ENCODE measurements around the gene NIPA2. TPM values are rescaled to one million over a fixed set of nuclear protein-coding genes. Genes with fewer than 3 reads are reported as not detected.
A peak's percentile ranks its signal among the peaks of the same experiment; 100 is the strongest.

NIPA2 gene
- total and polyA plus RNA-seq, 3 donors from 2014 or later, result 31.4 to 47.1 (median 33.9) TPM

DNA sequence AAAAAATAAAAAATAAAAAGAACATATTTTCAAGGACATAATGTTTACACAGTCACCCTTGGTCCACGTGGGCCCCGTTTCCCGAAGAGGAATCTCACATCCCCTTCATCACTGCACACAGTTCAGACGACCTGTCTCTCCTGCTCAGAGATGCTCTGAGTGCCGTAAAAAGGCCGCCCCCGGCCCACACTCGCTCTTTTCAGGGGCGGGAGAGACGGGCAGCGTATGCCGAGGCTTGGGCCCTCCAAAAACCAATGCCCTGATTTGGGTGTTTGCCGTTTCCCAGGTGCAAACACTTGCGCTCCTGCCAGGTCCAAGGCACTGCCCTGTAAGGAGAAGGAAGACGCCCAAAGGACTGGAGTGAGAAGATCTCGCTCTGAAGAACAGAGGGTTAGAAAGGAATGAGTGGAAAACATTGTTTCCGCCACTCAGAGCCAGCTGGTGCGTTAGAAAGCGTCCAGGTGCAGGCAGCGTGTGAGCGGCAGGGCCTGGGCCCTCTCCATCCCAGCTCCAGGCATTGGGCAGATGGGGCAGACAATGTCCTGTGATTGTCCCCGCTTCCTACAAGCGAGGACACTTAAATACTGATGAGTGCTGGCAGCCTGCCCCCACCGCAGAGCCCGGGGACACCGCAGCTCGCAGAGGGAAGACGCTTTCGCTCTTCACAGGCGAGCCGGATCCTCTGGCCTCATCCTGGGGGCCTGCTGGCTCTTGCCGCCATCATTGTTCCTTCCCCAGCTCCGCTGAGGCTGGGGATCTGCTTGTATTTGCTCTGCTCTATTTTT lies 53.2 kb downstream of the NIPA2 start:
- WGBS, 2 donors, result 88 to 93% methylated on average over 33 of the region's 33 CpGs
- DNase-seq, result no peak
- intact Hi-C loops (cut with DNase I; ENCODE audit: low total_unique reads), result no loop called here
- H3K4me3 ChIP-seq, result no peak overlapping the region
- H3K4me1 ChIP-seq, result no peaks in the 10 kb centered on the region
- no peaks in the 10 kb centered on the region for H3K36me3 ChIP-seq (ENCODE audit: low read depth, missing control alignments)
- H3K9me3 ChIP-seq, result no peaks in the 10 kb centered on the region
- no peaks in the 10 kb centered on the region for H3K27me3 ChIP-seq
- TF ChIP-seq POLR2A (IDR thresholded peaks at IDR 0.05), result no peak
- TF ChIP-seq, protein P1, sequence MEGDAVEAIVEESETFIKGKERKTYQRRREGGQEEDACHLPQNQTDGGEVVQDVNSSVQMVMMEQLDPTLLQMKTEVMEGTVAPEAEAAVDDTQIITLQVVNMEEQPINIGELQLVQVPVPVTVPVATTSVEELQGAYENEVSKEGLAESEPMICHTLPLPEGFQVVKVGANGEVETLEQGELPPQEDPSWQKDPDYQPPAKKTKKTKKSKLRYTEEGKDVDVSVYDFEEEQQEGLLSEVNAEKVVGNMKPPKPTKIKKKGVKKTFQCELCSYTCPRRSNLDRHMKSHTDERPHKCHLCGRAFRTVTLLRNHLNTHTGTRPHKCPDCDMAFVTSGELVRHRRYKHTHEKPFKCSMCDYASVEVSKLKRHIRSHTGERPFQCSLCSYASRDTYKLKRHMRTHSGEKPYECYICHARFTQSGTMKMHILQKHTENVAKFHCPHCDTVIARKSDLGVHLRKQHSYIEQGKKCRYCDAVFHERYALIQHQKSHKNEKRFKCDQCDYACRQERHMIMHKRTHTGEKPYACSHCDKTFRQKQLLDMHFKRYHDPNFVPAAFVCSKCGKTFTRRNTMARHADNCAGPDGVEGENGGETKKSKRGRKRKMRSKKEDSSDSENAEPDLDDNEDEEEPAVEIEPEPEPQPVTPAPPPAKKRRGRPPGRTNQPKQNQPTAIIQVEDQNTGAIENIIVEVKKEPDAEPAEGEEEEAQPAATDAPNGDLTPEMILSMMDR (IDR thresholded peaks at IDR 0.05), result no peak
- peak overlapping the region in 1 of 2 donors; percentile 44 for H3K27ac ChIP-seq

DNA sequence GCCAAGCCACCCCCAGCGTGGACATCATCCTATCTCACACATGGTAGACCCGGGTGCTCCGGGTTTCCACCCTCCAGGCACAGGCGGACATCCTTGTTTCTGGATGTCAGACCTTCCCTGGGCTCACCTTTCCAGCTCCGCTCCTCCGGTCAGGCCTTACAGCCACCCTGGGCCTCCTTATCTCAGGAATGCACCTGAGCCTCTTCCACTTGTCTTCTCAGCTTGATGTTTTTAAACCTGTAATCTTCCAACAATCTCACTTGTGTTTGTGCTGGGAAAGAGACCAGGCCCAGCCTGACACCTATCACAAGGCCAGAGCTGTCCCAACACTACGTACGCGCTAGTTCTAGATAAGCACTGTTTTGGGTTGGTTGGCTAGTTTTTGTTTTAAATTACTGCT lies 53.9 kb downstream of the NIPA2 start:
- 68 to 78% methylated on average over 9 of the region's 9 CpGs for WGBS, 2 donors
- no peaks in the 10 kb centered on the region for H3K27me3 ChIP-seq
- H3K36me3 ChIP-seq (ENCODE audit: low read depth, missing control alignments), result no peaks in the 10 kb centered on the region
- no peaks in the 10 kb centered on the region for H3K9me3 ChIP-seq
- peak overlapping the region in 1 of 2 donors; percentile 44 for H3K27ac ChIP-seq
- no peak overlapping the region for H3K4me3 ChIP-seq
- intact Hi-C loops (cut with DNase I; ENCODE audit: low total_unique reads), result no loop called here
- DNase-seq, result peak; percentile 34
- TF ChIP-seq, protein P1 (IDR thresholded peaks at IDR 0.05), result no peak
- no peak for TF ChIP-seq POLR2A (IDR thresholded peaks at IDR 0.05)
- H3K4me1 ChIP-seq, result no peaks in the 10 kb centered on the region

GRCh38 chr15:22893081-22893480 lies 54.6 kb downstream of the NIPA2 start:
- TF ChIP-seq POLR2A (IDR thresholded peaks at IDR 0.05), result no peak
- TF ChIP-seq, protein P1 (IDR thresholded peaks at IDR 0.05), result no peak
- DNase-seq, result no peak
- no peak overlapping the region for H3K27ac ChIP-seq
- intact Hi-C loops (cut with DNase I; ENCODE audit: low total_unique reads), result no loop called here
- H3K4me3 ChIP-seq, result no peak overlapping the region
- 93 to 94% methylated on average over 17 of the region's 17 CpGs for WGBS, 2 donors
- no peaks in the 10 kb centered on the region for H3K4me1 ChIP-seq
- H3K9me3 ChIP-seq, result no peaks in the 10 kb centered on the region
- no peaks in the 10 kb centered on the region for H3K36me3 ChIP-seq (ENCODE audit: low read depth, missing control alignments)
- no peaks in the 10 kb centered on the region for H3K27me3 ChIP-seq

DNA sequence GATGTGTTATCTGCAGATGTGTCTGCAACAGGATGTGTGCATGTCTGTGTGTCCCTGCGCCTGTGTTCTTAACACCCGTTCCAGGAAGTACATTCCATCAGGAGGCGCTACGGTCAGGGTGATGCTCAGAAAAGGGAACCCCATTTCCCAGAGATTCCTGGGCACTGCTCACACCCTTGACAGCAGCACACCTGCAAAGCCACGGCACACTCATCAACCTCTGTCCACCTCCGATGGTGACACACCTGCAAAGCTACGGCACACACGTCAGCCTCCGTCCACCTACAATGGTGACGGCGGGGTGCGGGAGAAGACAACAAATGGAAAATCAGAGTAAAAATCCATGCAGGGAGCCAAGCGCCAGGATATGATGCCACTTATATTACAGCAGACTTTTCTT lies 55.4 kb downstream of the NIPA2 start:
- no peaks in the 10 kb centered on the region for H3K36me3 ChIP-seq (ENCODE audit: low read depth, missing control alignments)

More for the DNA sequence above, 55.4 kb downstream of the NIPA2 start:
- Histone ChIP-seq H3K4me3 (no peak overlapping the region), H3K27ac (no peak overlapping the region), H3K27me3 (no peaks in the 10 kb centered on the region), H3K9me3 (no peaks in the 10 kb centered on the region), H3K4me1 (no peaks in the 10 kb centered on the region)
- intact Hi-C loops (cut with DNase I; ENCODE audit: low total_unique reads), result no loop called here
- 95 to 96% methylated on average over 13 of the region's 13 CpGs for WGBS, 2 donors
- TF ChIP-seq, protein P1 (IDR thresholded peaks at IDR 0.05), result no peak
- TF ChIP-seq POLR2A (IDR thresholded peaks at IDR 0.05), result no peak
- no peak for DNase-seq
